DOHH2 (cell line): ENCODE data around the gene KPNB1.

Experiments used
- H3F3A ChIP-seq: fragments of 200-600 bp; sonication (generic), shearing (Covaris generic); 2 replicates; pipeline ENCODE4 v1.6.0; 2016; ENCODE audit warnings: antibody characterized with exemption, mild to moderate bottlenecking; ENCODE audit not compliant: control insufficient read depth, insufficient read depth
- H3K27ac ChIP-seq: fragments of 200-600 bp; sonication (generic); 2 replicates; pipeline ENCODE4 v1.5.1; 2014; ENCODE audit warnings: low read depth, mild to moderate bottlenecking, low read length, moderate library complexity
- H3K27me3 ChIP-seq: fragments of 200-600 bp; sonication (generic); 2 replicates; pipeline ENCODE4 v1.6.1; 2014; ENCODE audit warnings: mild to moderate bottlenecking, low read length, mixed read lengths; ENCODE audit not compliant: control insufficient read depth
- H3K36me3 ChIP-seq: fragments of 200-600 bp; sonication (generic); 2 replicates; pipeline ENCODE4 v1.6.1; 2014; ENCODE audit warnings: mild to moderate bottlenecking, low read length, moderate library complexity, mixed read lengths; ENCODE audit not compliant: control insufficient read depth
- H3K4me1 ChIP-seq: fragments of 200-600 bp; sonication (generic); 2 replicates; pipeline ENCODE4 v1.6.1; 2014; ENCODE audit warnings: mild to moderate bottlenecking, low read length, mixed read lengths; ENCODE audit not compliant: control insufficient read depth
- H3K4me2 ChIP-seq: fragments of 200-600 bp; sonication (generic); 2 replicates; pipeline ENCODE4 v1.6.0; 2014; ENCODE audit warnings: mild to moderate bottlenecking, low read length, moderate library complexity
- H3K4me3 ChIP-seq: fragments of 200-600 bp; sonication (generic); 2 replicates; pipeline ENCODE4 v1.5.1; 2014; ENCODE audit warnings: mild to moderate bottlenecking, low read length, mixed read lengths
- H3K79me2 ChIP-seq: fragments of 200-600 bp; sonication (generic); 2 replicates; pipeline ENCODE4 v1.6.1; 2014; ENCODE audit warnings: mild to moderate bottlenecking, low read length, mixed read lengths; ENCODE audit not compliant: control insufficient read depth
- H3K9me2 ChIP-seq: fragments of 200-600 bp; sonication (generic); replicated peaks from 2 replicates; pipeline ENCODE4 v1.6.1; 2014; ENCODE audit warnings: mild to moderate bottlenecking, low read length, mixed read lengths; ENCODE audit not compliant: control insufficient read depth
- H3K9me3 ChIP-seq: fragments of 200-600 bp; sonication (generic); 2 replicates; pipeline ENCODE4 v1.6.1; 2014; ENCODE audit warnings: antibody characterized with exemption, low read length, mixed read lengths; ENCODE audit not compliant: control insufficient read depth, insufficient read depth
- H4K20me1 ChIP-seq: fragments of 200-600 bp; sonication (generic); 2 replicates; pipeline ENCODE4 v1.6.0; 2014; ENCODE audit warnings: low read depth, mild to moderate bottlenecking, antibody characterized with exemption, low read length, moderate library complexity; ENCODE audit not compliant: control insufficient read depth, insufficient read depth
- CTCF ChIP-seq: fragments of 200-600 bp; sonication (generic); IDR thresholded peaks from one replicate; pipeline ENCODE4 v1.5.1; 2014; ENCODE audit warnings: antibody characterized with exemption, mild to moderate bottlenecking, low read depth, low read length; ENCODE audit not compliant: poor library complexity, severe bottlenecking
- EZH2phosphoT487 ChIP-seq: fragments of 200-600 bp; sonication (generic); IDR thresholded peaks from 2 replicates; pipeline ENCODE4 v1.6.1; 2017; ENCODE audit warnings: borderline replicate concordance, mild to moderate bottlenecking, antibody characterized with exemption, low read length, moderate library complexity, mixed read lengths

The KPNB1 gene

GRCh38 chr17:47704116-47704515 is 54.4 kb downstream of the KPNB1 start:
- Histone ChIP-seq H3K9me3 (no peaks in the 10 kb centered on the region), H3K4me3 (0 out of 2 replicates have a peak overlapping the region, but pooled peaks have one; percentile 6), H3K4me2 (peak overlapping the region; percentile 51), H3K27me3 (0 out of 2 replicates have a peak, but pooled peaks cover 4% of the 10 kb centered on the region), H4K20me1 (no peaks in the 10 kb centered on the region; the same call in 1 of the 2 replicates), H3K9me2 (no peaks in the 10 kb centered on the region), H3K27ac (no peak overlapping the region), H3K36me3 (no peaks in the 10 kb centered on the region), H3K79me2 (no peaks in the 10 kb centered on the region), H3K4me1 (peaks cover 41% of the 10 kb centered on the region), H3F3A (no peaks in the 10 kb centered on the region; the same call in 1 of the 2 replicates)
- TF ChIP-seq EZH2phosphoT487 (no peak), CTCF (no peak)

- Histone ChIP-seq H3F3A (no peaks in the 10 kb centered on the region; the same call in 1 of the 2 replicates), H3K9me2 (no peaks in the 10 kb centered on the region), H3K36me3 (no peaks in the 10 kb centered on the region), H3K27me3 (0 out of 2 replicates have a peak, but pooled peaks cover 4% of the 10 kb centered on the region), H4K20me1 (no peaks in the 10 kb centered on the region; the same call in 1 of the 2 replicates), H3K9me3 (no peaks in the 10 kb centered on the region), H3K4me1 (peaks cover 41% of the 10 kb centered on the region), H3K4me2 (no peak overlapping the region), H3K27ac (no peak overlapping the region), H3K79me2 (no peaks in the 10 kb centered on the region), H3K4me3 (no peak overlapping the region)
- TF ChIP-seq EZH2phosphoT487: no peak
- TF ChIP-seq CTCF: no peak
These were observed 55.0 kb downstream of the KPNB1 start for GRCh38 chr17:47704736-47705135.

GRCh38 chr17:47705536-47706530 is 56.1 kb downstream of the KPNB1 start:
- TF ChIP-seq EZH2phosphoT487: no peak
- TF ChIP-seq CTCF: no peak
- H3K9me3 ChIP-seq: no peaks in the 10 kb centered on the region

More at GRCh38 chr17:47705536-47706530, 56.1 kb downstream of the KPNB1 start:
- H3K27ac ChIP-seq: no peak overlapping the region
- H3K36me3 ChIP-seq: no peaks in the 10 kb centered on the region
- peak overlapping the region; percentile 13; the same call in 1 of the 2 replicates for H3K4me2 ChIP-seq
- H4K20me1 ChIP-seq: no peaks in the 10 kb centered on the region; the same call in 1 of the 2 replicates
- H3K9me2 ChIP-seq: no peaks in the 10 kb centered on the region
- H3K79me2 ChIP-seq: no peaks in the 10 kb centered on the region
- H3K27me3 ChIP-seq: 0 out of 2 replicates have a peak, but pooled peaks cover 4% of the 10 kb centered on the region
- no peaks in the 10 kb centered on the region; the same call in 1 of the 2 replicates for H3F3A ChIP-seq
- H3K4me3 ChIP-seq: no peak overlapping the region
- peaks cover 41% of the 10 kb centered on the region for H3K4me1 ChIP-seq
